Measurements from ENCODE around the gene COG1.

The COG1 gene

DNA sequence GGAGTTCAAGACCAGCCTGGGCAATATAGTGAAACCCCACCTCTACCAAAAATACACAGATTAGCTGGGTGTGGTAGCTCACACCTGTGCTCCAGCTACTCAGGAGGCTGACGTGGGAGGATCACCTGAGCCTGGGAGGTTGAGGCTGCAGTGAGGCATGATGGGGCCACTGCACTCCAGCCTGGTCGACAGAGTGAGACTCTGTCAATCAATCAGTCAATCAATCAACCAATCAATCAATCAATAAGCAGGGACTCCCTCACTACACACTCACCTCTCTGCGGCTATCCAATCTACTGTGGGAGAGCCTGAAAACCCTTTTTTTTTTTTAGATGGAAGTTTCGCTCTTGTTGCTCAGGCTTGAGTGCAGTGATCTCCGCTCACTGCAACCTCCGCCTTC is 37.2 kb downstream of the COG1 start:
- DNase-seq (ENCODE audit: low read depth), result no peak

- DNase-seq (ENCODE audit: low read depth), result no peak
These were observed 38.5 kb downstream of the COG1 start for GRCh38 chr17:73231395-73231794.

- DNase-seq (ENCODE audit: low read depth), result peak; percentile 92
These were observed 39.2 kb downstream of the COG1 start for GRCh38 chr17:73231841-73232586.

DNA sequence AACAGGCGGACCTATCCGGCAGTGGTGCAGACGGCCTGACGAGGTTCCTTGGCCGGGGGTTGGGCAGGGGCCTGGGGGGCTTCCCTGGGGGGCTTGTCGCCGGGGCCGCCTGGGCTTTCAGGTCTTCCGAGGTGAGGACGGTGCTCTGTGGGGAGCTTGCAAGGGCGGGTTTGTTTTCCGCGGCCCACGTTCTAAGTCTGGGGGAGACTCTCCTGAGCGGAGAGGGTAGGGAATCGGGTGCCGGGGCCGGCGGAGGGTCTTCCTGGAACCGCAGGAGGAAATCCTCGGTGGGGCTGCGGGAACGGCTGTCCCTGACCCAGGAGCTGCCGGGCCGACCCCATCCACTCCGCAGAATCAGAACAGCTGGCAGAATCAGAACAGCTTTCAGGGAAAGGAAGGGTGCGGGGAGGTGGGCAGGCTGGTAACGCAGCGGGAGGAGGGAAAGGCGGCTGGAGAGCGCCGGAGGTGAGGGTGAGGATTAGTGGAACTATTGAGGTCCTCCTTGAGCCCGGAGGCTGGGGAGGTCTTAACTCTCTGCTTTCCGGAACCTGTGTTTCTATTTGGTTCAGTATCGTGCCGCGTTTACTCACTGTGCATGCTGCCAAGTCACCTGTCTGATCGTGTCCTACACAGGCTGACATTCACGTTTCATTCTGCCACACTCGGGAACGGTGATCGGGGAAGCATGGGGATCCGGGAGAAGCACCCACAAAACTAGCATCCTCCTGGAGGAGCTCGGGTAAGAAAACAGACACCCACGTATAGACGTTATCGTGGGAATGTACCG is 39.9 kb downstream of the COG1 start:
- DNase-seq (ENCODE audit: low read depth), result no peak

GRCh38 chr17:73234736-73235135 is 41.9 kb downstream of the COG1 start:
- DNase-seq (ENCODE audit: low read depth), result no peak

GRCh38 chr17:73237714-73238113 is 44.9 kb downstream of the COG1 start:
- DNase-seq (ENCODE audit: low read depth), result no peak

DNA sequence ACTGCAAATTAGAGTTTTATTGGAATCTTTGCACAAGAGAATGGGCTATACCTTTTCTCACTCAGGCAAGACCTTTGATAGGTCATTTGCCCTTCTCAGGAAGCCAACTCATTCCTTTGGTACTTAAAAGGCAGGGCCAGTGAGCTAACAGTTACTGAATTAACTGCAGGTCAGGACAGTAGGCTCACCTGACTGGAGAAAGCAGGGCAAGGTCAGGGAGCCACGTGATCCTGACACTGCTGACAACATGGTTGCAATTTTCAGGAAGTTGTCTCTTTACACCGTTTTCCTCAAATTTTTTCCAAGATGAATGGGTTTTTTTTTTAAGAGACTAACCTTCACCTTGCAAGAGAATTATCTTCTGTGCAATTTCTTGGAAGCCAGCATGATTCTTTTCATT is 47.7 kb downstream of the COG1 start:
- no peak for DNase-seq (ENCODE audit: low read depth)

GRCh38 chr17:73247726-73248125 is 54.9 kb downstream of the COG1 start:
- no peak for DNase-seq (ENCODE audit: low read depth)

DNA sequence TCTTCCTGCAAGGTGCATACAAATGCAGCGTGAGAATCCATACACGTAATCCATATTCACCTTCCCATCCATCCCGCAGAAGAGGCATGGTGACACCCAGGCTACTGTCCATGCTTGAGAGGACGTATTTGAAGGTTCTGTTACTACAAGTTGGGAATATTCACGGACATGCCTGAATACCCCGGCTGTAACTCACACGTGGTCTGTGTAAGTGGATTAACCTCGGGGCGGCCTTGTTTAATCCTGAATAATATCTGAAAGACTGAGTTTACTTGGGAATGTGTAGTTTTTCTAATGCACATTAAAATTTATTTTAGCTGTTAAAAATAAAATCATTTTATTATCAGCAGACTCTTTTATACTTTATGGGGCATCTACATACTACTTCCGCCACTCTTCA is 55.7 kb downstream of the COG1 start:
- DNase-seq (ENCODE audit: low read depth), result no peak

- DNase-seq (ENCODE audit: low read depth), result no peak
These were observed 56.8 kb downstream of the COG1 start for GRCh38 chr17:73249700-73250099.

- DNase-seq (ENCODE audit: low read depth), result no peak
These were observed 58.2 kb downstream of the COG1 start for GRCh38 chr17:73250851-73251640.

GRCh38 chr17:73251871-73252270 is 59.0 kb downstream of the COG1 start:
- no peak for DNase-seq (ENCODE audit: low read depth)

- peak; percentile 5 for DNase-seq (ENCODE audit: low read depth)
These were observed 62.9 kb downstream of the COG1 start for GRCh38 chr17:73255671-73256181.

GRCh38 chr17:73256220-73256619 is 63.4 kb downstream of the COG1 start:
- no peak for DNase-seq (ENCODE audit: low read depth)

DNA sequence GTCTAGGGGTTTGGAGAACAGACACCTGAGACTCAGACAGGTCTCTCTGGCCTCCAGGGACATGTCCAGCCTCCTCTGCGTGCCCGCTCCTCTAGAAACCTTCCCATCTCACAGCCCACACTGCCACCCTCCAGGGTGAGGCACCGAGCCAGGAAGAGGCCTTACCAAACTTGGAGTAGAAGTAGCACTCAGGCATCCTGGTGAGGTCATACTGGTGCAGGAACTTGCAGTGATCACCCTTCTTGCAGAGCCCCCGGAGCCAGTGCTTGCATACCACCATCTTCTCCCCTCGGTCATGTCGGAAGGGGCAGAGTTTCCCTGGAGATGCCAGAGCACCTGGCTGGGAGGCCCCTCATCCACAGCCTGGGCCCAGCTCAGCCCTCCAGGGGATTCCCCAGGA is 64.7 kb downstream of the COG1 start:
- no peak for DNase-seq (ENCODE audit: low read depth)
